AG09319 (cell line): ENCODE measurements around the gene PPP2R1A.

Experiments
- DNase-seq: peaks from one replicate; pipeline ENCODE4 v3.0.0-alpha.2; 2010; ENCODE audit warnings: low read depth; ENCODE audit errors: extremely low read depth
- TF ChIP-seq, protein P1 (sequence below): IDR thresholded peaks from 2 replicates; pipeline ENCODE4 v1.5.1; 2011; ENCODE audit warnings: low read depth, mild to moderate bottlenecking, inconsistent platforms, low read length, moderate library complexity

PPP2R1A gene

DNA sequence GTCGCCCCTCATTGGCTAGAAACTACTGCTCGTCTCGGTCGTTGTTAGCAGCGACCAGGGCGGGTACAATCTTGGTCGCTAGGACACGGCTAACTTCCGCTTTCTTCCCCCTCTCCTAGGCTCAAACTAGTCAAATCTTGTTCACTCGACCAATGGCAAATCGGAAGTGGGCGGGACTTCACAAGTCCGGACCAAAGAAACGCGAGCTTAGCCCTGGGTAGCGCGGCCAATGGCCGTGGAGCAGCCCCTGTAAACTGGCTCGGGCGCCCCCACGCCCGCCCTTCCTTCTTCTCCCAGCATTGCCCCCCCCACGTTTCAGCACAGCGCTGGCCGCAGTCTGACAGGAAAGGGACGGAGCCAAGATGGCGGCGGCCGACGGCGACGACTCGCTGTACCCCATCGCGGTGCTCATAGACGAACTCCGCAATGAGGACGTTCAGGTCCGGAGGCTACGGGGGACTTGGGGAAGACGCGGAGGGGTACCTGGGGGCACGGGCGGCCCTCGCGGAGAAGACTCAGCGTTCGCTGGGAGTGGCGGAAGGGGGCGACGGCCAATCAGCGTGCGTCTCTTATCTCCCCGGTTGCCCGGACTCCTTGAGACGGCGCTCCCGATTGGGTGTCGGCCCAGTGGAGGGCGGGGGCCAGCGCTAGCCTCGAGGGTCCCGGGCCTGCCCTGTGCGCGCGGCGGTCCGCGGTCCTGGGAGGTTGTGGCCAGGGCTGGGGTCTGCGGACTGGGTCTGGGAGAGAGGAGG, at the start of gene PPP2R1A:
Gene PPP2R1A, plus strand, starts transcription at position 318 of the 752 bp plus-strand sequence. Its CDS starts 45 bp downstream, at position 363.
- TF ChIP-seq, protein P1, sequence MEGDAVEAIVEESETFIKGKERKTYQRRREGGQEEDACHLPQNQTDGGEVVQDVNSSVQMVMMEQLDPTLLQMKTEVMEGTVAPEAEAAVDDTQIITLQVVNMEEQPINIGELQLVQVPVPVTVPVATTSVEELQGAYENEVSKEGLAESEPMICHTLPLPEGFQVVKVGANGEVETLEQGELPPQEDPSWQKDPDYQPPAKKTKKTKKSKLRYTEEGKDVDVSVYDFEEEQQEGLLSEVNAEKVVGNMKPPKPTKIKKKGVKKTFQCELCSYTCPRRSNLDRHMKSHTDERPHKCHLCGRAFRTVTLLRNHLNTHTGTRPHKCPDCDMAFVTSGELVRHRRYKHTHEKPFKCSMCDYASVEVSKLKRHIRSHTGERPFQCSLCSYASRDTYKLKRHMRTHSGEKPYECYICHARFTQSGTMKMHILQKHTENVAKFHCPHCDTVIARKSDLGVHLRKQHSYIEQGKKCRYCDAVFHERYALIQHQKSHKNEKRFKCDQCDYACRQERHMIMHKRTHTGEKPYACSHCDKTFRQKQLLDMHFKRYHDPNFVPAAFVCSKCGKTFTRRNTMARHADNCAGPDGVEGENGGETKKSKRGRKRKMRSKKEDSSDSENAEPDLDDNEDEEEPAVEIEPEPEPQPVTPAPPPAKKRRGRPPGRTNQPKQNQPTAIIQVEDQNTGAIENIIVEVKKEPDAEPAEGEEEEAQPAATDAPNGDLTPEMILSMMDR, result no peak
- peak; percentile 100 for DNase-seq

DNA sequence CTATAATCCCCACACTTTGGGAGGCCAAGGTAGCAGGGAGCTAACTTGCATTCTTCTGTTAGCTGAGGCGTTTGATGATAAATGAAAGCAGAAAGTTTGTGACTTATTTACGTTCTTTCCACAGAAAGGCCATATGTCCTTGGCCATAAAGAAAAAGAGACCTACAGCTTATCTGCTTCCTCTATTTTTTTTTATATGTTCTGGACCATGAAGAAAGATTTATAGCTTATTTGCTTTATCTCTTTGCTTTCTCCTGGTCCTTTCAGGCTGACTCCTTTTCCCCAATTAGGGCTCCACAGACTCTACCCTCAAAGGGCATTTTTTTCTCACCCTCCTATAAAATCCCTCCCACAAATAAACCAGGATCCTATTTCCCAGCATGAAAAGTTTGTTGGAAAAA, 48.6 kb upstream of the PPP2R1A start:
- TF ChIP-seq, protein P1, result no peak
- DNase-seq, result no peak

GRCh38 chr19:52142001-52142595, 47.8 kb upstream of the PPP2R1A start:
- TF ChIP-seq, protein P1, result no peak
- no peak for DNase-seq

GRCh38 chr19:52148256-52148655, 41.6 kb upstream of the PPP2R1A start:
- TF ChIP-seq, protein P1, result no peak
- DNase-seq, result no peak

DNA sequence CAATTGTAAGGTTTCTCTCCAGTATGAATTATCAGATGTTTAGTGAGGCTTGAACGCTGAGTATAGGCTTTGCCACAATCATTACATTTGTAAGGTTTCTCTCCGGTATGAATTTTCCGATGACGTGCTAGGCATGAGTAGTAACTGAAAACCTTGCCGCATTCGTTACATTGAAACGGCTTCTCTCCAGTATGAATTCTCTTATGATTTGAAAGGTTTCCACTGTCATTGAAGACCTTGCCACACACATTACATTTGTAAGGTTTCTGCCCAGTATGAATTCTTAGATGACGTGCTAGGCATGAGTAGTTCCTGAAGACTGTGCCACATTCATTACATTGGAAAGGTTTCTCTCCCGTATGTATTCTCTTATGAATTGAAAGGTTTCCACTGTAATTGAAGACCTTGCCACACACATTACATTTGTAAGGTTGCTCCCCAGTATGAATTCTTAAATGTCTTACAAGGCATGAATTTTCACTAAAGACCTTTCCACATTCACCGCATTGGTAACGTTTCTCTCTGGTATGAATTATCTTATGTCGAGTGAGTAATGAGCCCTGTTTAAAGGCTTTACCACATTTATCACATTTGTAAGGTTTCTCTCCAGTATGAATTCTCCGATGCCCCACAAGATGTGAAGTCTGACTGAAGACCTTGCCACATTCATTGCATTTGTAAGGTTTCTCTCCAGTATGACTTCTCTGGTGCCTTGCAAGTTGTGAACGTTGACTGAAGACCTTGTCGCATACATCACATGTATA, 34.1 kb upstream of the PPP2R1A start:
- TF ChIP-seq, protein P1, result no peak
- DNase-seq, result no peak

- TF ChIP-seq, protein P1, result no peak
- no peak for DNase-seq
Measured at GRCh38 chr19:52170304-52170703, 19.5 kb upstream of the PPP2R1A start.

DNA sequence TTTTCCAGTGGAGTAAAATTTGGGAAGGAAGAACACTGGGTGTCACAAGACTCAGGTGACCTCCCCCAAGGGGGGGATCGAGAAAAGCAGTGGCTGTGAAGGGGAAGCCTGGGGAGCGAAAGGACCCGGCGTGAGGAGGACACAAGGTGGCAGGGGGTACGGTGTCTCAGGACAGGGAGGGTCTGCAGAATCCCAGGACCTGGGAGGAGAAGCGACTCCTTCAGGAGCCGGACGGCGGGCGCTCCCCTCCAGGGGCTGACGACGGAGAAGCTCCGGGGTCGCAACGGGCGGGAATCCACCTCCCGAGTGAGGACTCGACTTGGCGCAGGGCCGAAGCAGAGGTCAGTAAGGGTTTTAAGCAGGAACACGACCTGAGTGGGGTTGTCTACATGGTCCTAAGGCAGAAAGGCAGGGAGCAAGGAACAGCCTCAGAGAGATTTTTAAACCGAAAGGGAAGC, 19.0 kb upstream of the PPP2R1A start:
- no peak for DNase-seq
- TF ChIP-seq, protein P1, result no peak
